GM12878 (cell line): ENCODE data around the gene DIP2C. TPM values are rescaled to one million over a fixed set of nuclear protein-coding genes. Genes with fewer than 3 reads are reported as not detected.

ENCODE experiments used
- ATAC-seq: fragments of 200-7000 bp; cut with Tn5 transposase; 3 replicates; pipeline ENCODE4 v1.9.1; 2020; ENCODE audit warnings: mild to moderate bottlenecking, moderate library complexity
- BruUV-seq: library from RNA; stranded (reverse); fragments of 400-500 nt; replicated peaks from 2 replicates; lab custom pipeline; 2021; lab: Mats Ljungman, UMichigan
- CTCF ChIA-PET: fragments of 300-600 bp; sonication (Branson Sonifier 250); formaldehyde crosslinking; extraction: SDS; loops from one replicate; lab custom pipeline; 2021; ENCODE audit warnings: inconsistent platforms; lab: Yijun Ruan, JAX
- POLR2A ChIA-PET: fragments of 350-600 bp; formaldehyde crosslinking; extraction: SDS; loops from one replicate; lab custom pipeline; 2021; ENCODE audit warnings: inconsistent platforms; lab: Charles Lee
- RAD21 ChIA-PET: fragments of 300-600 bp; sonication (Branson Sonifier 250); formaldehyde crosslinking; loops from one replicate; lab custom pipeline; 2023; ENCODE audit warnings: antibody characterized with exemption; ENCODE audit not compliant: unreplicated experiment; lab: Charles Lee
- SMC1A ChIA-PET: fragments of 300-600 bp; sonication (Branson Sonifier 250); formaldehyde crosslinking; loops from one replicate; lab custom pipeline; 2023; ENCODE audit not compliant: unreplicated experiment, uncharacterized antibody; lab: Charles Lee
- DNase-seq: peaks from one replicate; pipeline ENCODE4 v3.0.0-alpha.2; 2011; ENCODE audit warnings: low read depth, low spot score
- FAIRE-seq: peaks from 3 replicates; lab custom pipeline; 2011; peaks lifted over from hg19 to GRCh38; lab: Jason Lieb, UNC
- H2AFZ ChIP-seq: 2 replicates; pipeline ENCODE4 v1.6.0; 2011; ENCODE audit warnings: low read depth, low read length, control low read depth; ENCODE audit not compliant: control insufficient read depth
- H3K27ac ChIP-seq: 2 replicates; pipeline ENCODE4 v1.5.1; 2011; ENCODE audit warnings: control low read depth; ENCODE audit not compliant: control insufficient read depth, insufficient read depth
- H3K27me3 ChIP-seq, 2 experiments: replicated peaks in 1 of 2; 2 replicates each; pipeline versions ENCODE4 v1.6.0 to v1.6.1; 2011; ENCODE audit warnings: low read length in 1 of 2; ENCODE audit not compliant: control insufficient read depth in 2 of 2, insufficient read depth in 2 of 2
- H3K36me3 ChIP-seq, 2 experiments: 2 replicates each; pipeline ENCODE4 v1.5.1; 2011; ENCODE audit warnings: low read length in 1 of 2; ENCODE audit not compliant: control insufficient read depth in 2 of 2, insufficient read depth in 2 of 2
- H3K4me1 ChIP-seq: 2 replicates; pipeline ENCODE4 v1.6.1; 2011; ENCODE audit warnings: mild to moderate bottlenecking, low read length, moderate library complexity, mixed read lengths; ENCODE audit not compliant: control insufficient read depth, insufficient read depth
- H3K4me2 ChIP-seq: 2 replicates; pipeline ENCODE4 v1.6.0; 2011; ENCODE audit warnings: control low read depth; ENCODE audit not compliant: control insufficient read depth, insufficient read depth
- H3K4me3 ChIP-seq: fragments of 200-600 bp; sonication (generic); 2 replicates; pipeline ENCODE4 v1.5.1; 2016
- H3K79me2 ChIP-seq: 2 replicates; pipeline ENCODE4 v1.6.0; 2011; ENCODE audit warnings: low read length; ENCODE audit not compliant: control insufficient read depth, insufficient read depth
- H3K9ac ChIP-seq: 2 replicates; pipeline ENCODE4 v1.8.0; 2011; ENCODE audit warnings: low read length, control low read depth, mixed read lengths; ENCODE audit not compliant: control insufficient read depth, insufficient read depth
- H3K9me3 ChIP-seq: replicated peaks from 3 replicates; pipeline ENCODE4 v1.5.1; 2011; ENCODE audit warnings: mild to moderate bottlenecking, low read length; ENCODE audit not compliant: control insufficient read depth, insufficient read depth
- H4K20me1 ChIP-seq: 2 replicates; pipeline ENCODE4 v1.6.0; 2011; ENCODE audit not compliant: control insufficient read depth, insufficient read depth
- ATF2 ChIP-seq: IDR thresholded peaks from 2 replicates; pipeline ENCODE4 v1.6.1; 2012; ENCODE audit warnings: low read length, inconsistent platforms
- ATF3 ChIP-seq: IDR thresholded peaks from 2 replicates; pipeline ENCODE4 v1.6.1; 2011; ENCODE audit warnings: low read depth, mild to moderate bottlenecking, low read length, moderate library complexity, borderline replicate concordance; ENCODE audit errors: extremely low read depth
- BRCA1 ChIP-seq: IDR thresholded peaks from 2 replicates; pipeline ENCODE4 v1.6.1; 2011; ENCODE audit warnings: low read depth, low read length, improper control_type of control experiment
- CEBPB ChIP-seq, 2 experiments: fragments of 150-350 bp in 1 of 2; IDR thresholded peaks; 2 replicates each; pipeline ENCODE4 v1.6.1; 2012 to 2014; ENCODE audit warnings: low read depth in 2 of 2, low read length in 2 of 2, borderline replicate concordance in 1 of 2, inconsistent platforms in 1 of 2
- ELK1 ChIP-seq: IDR thresholded peaks from 2 replicates; pipeline ENCODE4 v1.6.1; 2012; ENCODE audit warnings: low read depth, low read length, improper control_type of control experiment
- HCFC1 ChIP-seq: fragments of 150-350 bp; IDR thresholded peaks from 2 replicates; pipeline ENCODE4 v1.6.1; 2014; ENCODE audit warnings: low read length
- HSF1 ChIP-seq: fragments of 150-350 bp; IDR thresholded peaks from 2 replicates; pipeline ENCODE4 v1.6.1; 2014; ENCODE audit warnings: mild to moderate bottlenecking, low read depth, low read length
- NRF1 ChIP-seq: conservative IDR thresholded peaks from 2 replicates; pipeline ENCODE4 v1.6.1; 2011; ENCODE audit warnings: mild to moderate bottlenecking, low read depth, low read length, improper control_type of control experiment
- RAD21 ChIP-seq: IDR thresholded peaks from 2 replicates; pipeline ENCODE4 v1.6.1; 2011; ENCODE audit warnings: mild to moderate bottlenecking, low read depth, low read length, moderate library complexity; ENCODE audit not compliant: insufficient read depth
- RCOR1 ChIP-seq: conservative IDR thresholded peaks from 2 replicates; pipeline ENCODE4 v1.6.1; 2012; ENCODE audit warnings: low read depth, low read length, improper control_type of control experiment
- TAF1 ChIP-seq: IDR thresholded peaks from 2 replicates; pipeline ENCODE4 v1.6.1; 2011; ENCODE audit warnings: mild to moderate bottlenecking, low read depth, low read length, borderline replicate concordance
- ZNF622 ChIP-seq: fragments of 450-650 bp; IDR thresholded peaks from 2 replicates; pipeline ENCODE4 v1.6.1; 2017; ENCODE audit warnings: mild to moderate bottlenecking, inconsistent platforms
- WGBS: methylation state at CpG from one replicate; pipeline ENCODE4 v1.1.6; 2016; ENCODE audit warnings: low lambda C conversion rate; ENCODE audit not compliant: insufficient replicate concordance, insufficient coverage; ENCODE audit errors: missing lambda C conversion rate; 5-methylcytosine and 5-hydroxymethylcytosine counted together
- in situ Hi-C: fragments of 300-500 bp; cut with MboI; formaldehyde crosslinking; loops from 9 replicates; pipeline ENCODE4 v1.14.3; 2018; ENCODE audit warnings: mixed read lengths
- intact Hi-C: fragments of 100-400 bp; cut with micrococcal nuclease; formaldehyde crosslinking; loops from one replicate; pipeline ENCODE4 v1.14.2; 2022; ENCODE audit not compliant: unreplicated experiment
- polyA plus RNA-seq, 11 experiments: library from polyadenylated mRNA; depleted of rRNA in 4 of 11; unstranded in 6 of 11; stranded (reverse) in 5 of 11; fragments of >200 nt; fragmentation: Nextera tagmentation in 4 of 11; fragmentation: Illumina TruSeq in 1 of 11; extraction: Ambion mirVana in 4 of 11; extraction: Trizol in 1 of 11; gene quantifications; 1 replicate in 1 of 11; 2 replicates in 10 of 11; pipeline versions ENCODE4 v1.2.1 to v1.2.3, GENCODE V29; 2011 to 2016; ENCODE audit warnings: inconsistent platforms in 2 of 11, missing spikeins in 2 of 11, low read depth in 1 of 11
- total RNA-seq, 4 experiments: library from RNA; depleted of rRNA in 3 of 4; stranded (reverse); fragments of >200 nt in 3 of 4; fragmentation: Illumina TruSeq in 1 of 4; extraction: Trizol in 1 of 4; gene quantifications; 2 replicates each; pipeline versions ENCODE4 v1.2.1 to v1.2.3, GENCODE V29; 2013 to 2021

Gene DIP2C
- total and polyA plus RNA-seq, 10 of the 15 experiments (the other 5 are each of a cell fraction or from before 2014, with no cell fraction given) = 0.01 to 0.10 (median 0.06) TPM

- Histone ChIP-seq H3K4me1 (no peaks in the 10 kb centered on the region), H3K79me2 (no peaks in the 10 kb centered on the region), H3K27me3 (peaks cover 2 to 13% of the 10 kb centered on the region in 2 experiments), H3K4me2 (no peak overlapping the region), H3K4me3 (no peak overlapping the region), H3K9ac (no peak overlapping the region), H2AFZ (no peak overlapping the region), H3K27ac (no peak overlapping the region), H3K36me3 (no peaks in the 10 kb centered on the region), H4K20me1 (no peaks in the 10 kb centered on the region), H3K9me3 (no peaks in the 10 kb centered on the region)
- BruUV-seq = no TSS peak
- SMC1A ChIA-PET = no interaction called here
- WGBS = 68% methylated on average over 5 of the region's 5 CpGs
- ATAC-seq (no peak), FAIRE-seq (no peak), DNase-seq (no peak)
- POLR2A ChIA-PET = interaction anchor here (0.6 kb wide), 1 partner anchor 341 kb away, joined by 4 read pairs; no protein-coding TSS in a partner anchor
- intact Hi-C loops = no loop called here
- no peak for TF ChIP-seq NRF1
- TF ChIP-seq RCOR1 = no peak
- RAD21 ChIA-PET = no interaction called here
- in situ Hi-C loops = no loop called here
- CTCF ChIA-PET = no interaction called here
Measured at GRCh38 chr10:494149-494542, 195.3 kb downstream of the DIP2C start.

GRCh38 chr10:493391-494148 lies 195.9 kb downstream of the DIP2C start:
- no peak overlapping the region for H2AFZ ChIP-seq
- H3K4me3 ChIP-seq = no peak overlapping the region
- H3K27ac ChIP-seq = no peak overlapping the region
- FAIRE-seq = no peak
- intact Hi-C loops (no loop called here), in situ Hi-C loops (no loop called here)
- no TSS peak for BruUV-seq
- H3K4me1 ChIP-seq = no peaks in the 10 kb centered on the region
- 52% methylated on average over 21 of the region's 21 CpGs for WGBS
- no peaks in the 10 kb centered on the region for H3K36me3 ChIP-seq
- no peaks in the 10 kb centered on the region for H3K9me3 ChIP-seq
- no peak overlapping the region for H3K4me2 ChIP-seq
- no peak for DNase-seq
- POLR2A ChIA-PET = interaction anchor here (0.6 kb wide), 2 partner anchors 342 to 1455 kb away, joined by 3 to 4 read pairs; no protein-coding TSS in a partner anchor
- H3K27me3 ChIP-seq = peaks cover 2 to 13% of the 10 kb centered on the region in 2 experiments
- no peak for ATAC-seq
- no peak overlapping the region for H3K9ac ChIP-seq
- no peaks in the 10 kb centered on the region for H4K20me1 ChIP-seq
- CTCF ChIA-PET = no interaction called here
- RAD21 ChIA-PET = no interaction called here
- H3K79me2 ChIP-seq = no peaks in the 10 kb centered on the region
- SMC1A ChIA-PET = no interaction called here
- TF ChIP-seq HSF1 = no peak
- no peak for TF ChIP-seq ATF3
- no peak for TF ChIP-seq BRCA1
- no peak for TF ChIP-seq TAF1
- TF ChIP-seq RAD21 = no peak
- no peak for TF ChIP-seq HCFC1
- TF ChIP-seq ELK1 = no peak
- no peak for TF ChIP-seq RCOR1
- no peak for TF ChIP-seq ATF2
- no peak for TF ChIP-seq ZNF622
- TF ChIP-seq CEBPB (IDR thresholded peaks at IDR 0.05; ENCODE audit: borderline replicate concordance in 1 of 2, low read depth in 2 of 2, low read length in 2 of 2) = no peak
